Measurements from ENCODE around the gene ANKRD39.

ANKRD39 gene

GRCh38 chr2:96842600-96842999 is 15.2 kb downstream of the ANKRD39 start:
- CTCF ChIA-PET: interaction anchor here (0.6 to 1.7 kb wide), 3 partner anchors 11 to 26 kb away, joined by 3 to 7 read pairs (median 4); partner anchors contain the start of gene ANKRD39
- DNase-seq (ENCODE audit: low read depth, low spot score): no peak
- H3K4me3 ChIP-seq (ENCODE audit: low read depth, low read length): no peak overlapping the region
- TF ChIP-seq CTCF (IDR thresholded peaks at IDR 0.05; ENCODE audit: insufficient read depth, low read length, missing control alignments): no peak
- POLR2A ChIA-PET: interaction anchor here (0.6 kb wide), 1 partner anchor 140 kb away, joined by 4 read pairs; no protein-coding TSS in a partner anchor

- TF ChIP-seq CTCF (IDR thresholded peaks at IDR 0.05; ENCODE audit: insufficient read depth, low read length, missing control alignments): no peak
- ChIA-PET POLR2A (no interaction called here), CTCF (interaction anchor here (1.7 kb wide), 1 partner anchor 16 kb away, joined by 7 read pairs; the partner anchor contains the start of gene ANKRD39)
- no peak for DNase-seq (ENCODE audit: low read depth, low spot score)
- no peak overlapping the region for H3K4me3 ChIP-seq (ENCODE audit: low read depth, low read length)
Observed at GRCh38 chr2:96841701-96842495, 15.9 kb downstream of the ANKRD39 start.

GRCh38 chr2:96839875-96840850 is 17.7 kb downstream of the ANKRD39 start:
- ChIA-PET POLR2A (interaction anchor here (1.2 kb wide), 1 partner anchor 8 kb away, joined by 3 read pairs; no protein-coding TSS in a partner anchor), CTCF (interaction anchor here (0.6 to 1.5 kb wide), 3 partner anchors 12 to 19 kb away, joined by 3 to 4 read pairs (median 3); partner anchors contain the start of gene ANKRD39)
- no peak overlapping the region for H3K4me3 ChIP-seq (ENCODE audit: low read depth, low read length)
- TF ChIP-seq CTCF (IDR thresholded peaks at IDR 0.05; ENCODE audit: insufficient read depth, low read length, missing control alignments): no peak
- DNase-seq (ENCODE audit: low read depth, low spot score): no peak

- no peak for DNase-seq (ENCODE audit: low read depth, low spot score)
- H3K4me3 ChIP-seq (ENCODE audit: low read depth, low read length): no peak overlapping the region
- ChIA-PET POLR2A (interaction anchor here (1.2 kb wide), 1 partner anchor 8 kb away, joined by 3 read pairs; no protein-coding TSS in a partner anchor), CTCF (interaction anchor here (0.8 to 1.1 kb wide), 2 partner anchors 19 to 29 kb away, joined by 3 read pairs; partner anchors contain the start of gene ANKRD39)
- no peak for TF ChIP-seq CTCF (IDR thresholded peaks at IDR 0.05; ENCODE audit: insufficient read depth, low read length, missing control alignments)
Observed at GRCh38 chr2:96839293-96839874, 18.4 kb downstream of the ANKRD39 start.

- no peak for DNase-seq (ENCODE audit: low read depth, low spot score)
- ChIA-PET POLR2A (no interaction called here), CTCF (interaction anchor here (0.8 to 1.1 kb wide), 2 partner anchors 19 to 30 kb away, joined by 3 read pairs; partner anchors contain the start of gene ANKRD39)
- no peak for TF ChIP-seq CTCF (IDR thresholded peaks at IDR 0.05; ENCODE audit: insufficient read depth, low read length, missing control alignments)
- H3K4me3 ChIP-seq (ENCODE audit: low read depth, low read length): no peak overlapping the region
Observed at GRCh38 chr2:96838345-96839292, 19.2 kb downstream of the ANKRD39 start.
